CD4-positive, alpha-beta memory T cell (primary cell): ENCODE results near the gene DR1. TPM values are rescaled to one million over a fixed set of nuclear protein-coding genes. Genes with fewer than 3 reads are reported as not detected.

Experiments used
- CTCF ChIA-PET: fragments of 350-600 bp; sonication (Branson Sonifier 250); formaldehyde crosslinking; loops from one replicate; lab custom pipeline; 2021; ENCODE audit warnings: inconsistent platforms; ENCODE audit not compliant: partially characterized antibody; lab: Charles Lee
- POLR2A ChIA-PET: fragments of 350-600 bp; sonication (Branson Sonifier 250); formaldehyde crosslinking; loops from one replicate; lab custom pipeline; 2021; ENCODE audit not compliant: partially characterized antibody; lab: Charles Lee
- DNase-seq, 5 donors: peaks; one replicate each; pipeline versions ENCODE4 v3.0.0 to v3.0.0-alpha.2; 2020 to 2022; ENCODE audit warnings: mixed read lengths in 1 of 5
- H3K27ac ChIP-seq: one replicate; pipeline ENCODE4 v1.7.0; 2013; ENCODE audit warnings: low read depth, low read length
- H3K27me3 ChIP-seq: 2 replicates; pipeline ENCODE4 v1.7.0; 2013; ENCODE audit warnings: mild to moderate bottlenecking, low read length, moderate library complexity; ENCODE audit not compliant: insufficient read depth
- H3K36me3 ChIP-seq: 2 replicates; pipeline ENCODE4 v1.7.0; 2013; ENCODE audit warnings: mild to moderate bottlenecking, low read length, moderate library complexity; ENCODE audit not compliant: insufficient read depth
- H3K4me1 ChIP-seq: 2 replicates; pipeline ENCODE4 v1.7.0; 2013; ENCODE audit warnings: mild to moderate bottlenecking, low read length, moderate library complexity; ENCODE audit not compliant: insufficient read depth
- H3K4me3 ChIP-seq, 2 donors: one replicate each; pipeline ENCODE4 v1.7.0; 2013; ENCODE audit warnings: low read length in 2 of 2, mild to moderate bottlenecking in 1 of 2
- H3K9me3 ChIP-seq, 2 donors: one replicate each; pipeline ENCODE4 v1.7.0; 2013; ENCODE audit warnings: low read length in 2 of 2, control low read depth in 1 of 2; ENCODE audit not compliant: control insufficient read depth in 1 of 2
- H3K27ac Mint-ChIP-seq, 7 donors: one replicate each; pipeline ENCODE4 v1.8.0; 2020 to 2021; ENCODE audit warnings: mixed read lengths in 7 of 7, mild to moderate bottlenecking in 6 of 7, inconsistent platforms in 3 of 7, moderate library complexity in 3 of 7
- H3K27me3 Mint-ChIP-seq, 2 donors: one replicate each; pipeline ENCODE4 v1.8.0; 2020 to 2021; ENCODE audit warnings: mixed read lengths in 2 of 2
- H3K36me3 Mint-ChIP-seq, 2 donors: one replicate each; pipeline ENCODE4 v1.8.0; 2020 to 2021; ENCODE audit warnings: mixed read lengths in 2 of 2, inconsistent platforms in 1 of 2, mild to moderate bottlenecking in 1 of 2
- H3K4me1 Mint-ChIP-seq, 4 donors: one replicate each; pipeline ENCODE4 v1.8.0; 2020 to 2021; ENCODE audit warnings: mixed read lengths in 4 of 4, mild to moderate bottlenecking in 1 of 4
- H3K4me3 Mint-ChIP-seq, 8 donors: one replicate each; pipeline ENCODE4 v1.8.0; 2020 to 2021; ENCODE audit warnings: mixed read lengths in 8 of 8, mild to moderate bottlenecking in 7 of 8, moderate library complexity in 6 of 8, inconsistent platforms in 3 of 8
- H3K9me3 Mint-ChIP-seq, 8 donors: one replicate each; pipeline ENCODE4 v1.8.0; 2020 to 2021; ENCODE audit warnings: mixed read lengths in 8 of 8, mild to moderate bottlenecking in 5 of 8, inconsistent platforms in 3 of 8, moderate library complexity in 1 of 8
- intact Hi-C: fragments of 100-400 bp; cut with micrococcal nuclease; formaldehyde crosslinking; loops from one replicate; pipeline ENCODE4 v1.15.1; 2023
- polyA plus RNA-seq, 2 donors: library from polyadenylated mRNA; unstranded; fragments of 300-500 nt; fragmentation: Illumina TruSeq; gene quantifications; one replicate each; pipeline ENCODE4 v1.2.3, GENCODE V29; 2021
- total RNA-seq, 2 experiments: library from RNA; stranded (reverse); gene quantifications; one replicate each; pipeline ENCODE4 v1.2.3, GENCODE V29; 2021

Gene DR1
- total and polyA plus RNA-seq, 4 experiments from 2014 or later: 64.0 to 71.9 (median 71.8) TPM

- no peaks in the 10 kb centered on the region for H3K4me1 ChIP-seq
- ChIA-PET CTCF (no interaction called here), POLR2A (no interaction called here)
- no peak overlapping the region for H3K27ac Mint-ChIP-seq
- no peak for DNase-seq
- H3K4me3 Mint-ChIP-seq: no peak overlapping the region
- H3K36me3 ChIP-seq: no peaks in the 10 kb centered on the region
- H3K9me3 Mint-ChIP-seq: no peaks in the 10 kb centered on the region
- intact Hi-C loops: no loop called here
- peaks cover 6 to 21% of the 10 kb centered on the region in 2 donors for H3K36me3 Mint-ChIP-seq
- no peak overlapping the region for H3K27ac ChIP-seq
- no peaks in the 10 kb centered on the region for H3K9me3 ChIP-seq
- no peak overlapping the region for H3K4me3 ChIP-seq
- no peaks in the 10 kb centered on the region for H3K27me3 ChIP-seq
- H3K4me1 Mint-ChIP-seq: peaks cover 0 to 3% (median 0%) of the 10 kb centered on the region in 4 donors
- H3K27me3 Mint-ChIP-seq: no peaks in the 10 kb centered on the region
Observed at GRCh38 chr1:93313026-93313425, 32.7 kb upstream of the DR1 start.

DNA sequence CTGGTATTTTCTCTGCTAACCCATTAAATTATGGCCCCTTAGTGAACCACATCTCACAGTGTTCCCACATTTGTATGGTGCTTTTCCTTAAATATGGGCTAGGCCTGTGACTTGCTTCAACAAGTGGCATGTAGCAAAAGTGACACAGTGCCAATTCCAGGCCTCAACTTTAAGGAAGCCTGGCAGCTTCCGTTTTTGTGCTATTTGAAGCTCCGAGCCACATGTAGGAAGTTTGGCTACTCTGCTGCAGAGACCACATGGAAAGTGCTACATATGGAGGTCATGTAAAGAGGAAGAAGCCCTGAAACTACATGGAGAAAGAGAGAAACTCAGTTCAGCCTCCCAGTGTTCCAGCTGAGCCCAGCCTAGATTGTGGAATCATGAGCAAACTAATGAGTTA, 28.5 kb upstream of the DR1 start:
- intact Hi-C loops: no loop called here
- no peak overlapping the region for H3K27ac Mint-ChIP-seq
- Histone ChIP-seq H3K27ac (no peak overlapping the region), H3K27me3 (no peaks in the 10 kb centered on the region), H3K4me3 (no peak overlapping the region), H3K36me3 (no peaks in the 10 kb centered on the region), H3K4me1 (no peaks in the 10 kb centered on the region), H3K9me3 (no peaks in the 10 kb centered on the region)
- DNase-seq: no peak
- H3K4me1 Mint-ChIP-seq: peaks cover 0 to 5% (median 0%) of the 10 kb centered on the region in 4 donors
- H3K9me3 Mint-ChIP-seq: no peaks in the 10 kb centered on the region
- peaks cover 5 to 13% of the 10 kb centered on the region in 2 donors for H3K36me3 Mint-ChIP-seq
- no peak overlapping the region for H3K4me3 Mint-ChIP-seq
- CTCF ChIA-PET: interaction anchor here (0.6 to 1.2 kb wide), 2 partner anchors 13 to 85 kb away, joined by 3 to 7 read pairs; no protein-coding TSS in a partner anchor
- POLR2A ChIA-PET: no interaction called here
- H3K27me3 Mint-ChIP-seq: no peaks in the 10 kb centered on the region

DNA sequence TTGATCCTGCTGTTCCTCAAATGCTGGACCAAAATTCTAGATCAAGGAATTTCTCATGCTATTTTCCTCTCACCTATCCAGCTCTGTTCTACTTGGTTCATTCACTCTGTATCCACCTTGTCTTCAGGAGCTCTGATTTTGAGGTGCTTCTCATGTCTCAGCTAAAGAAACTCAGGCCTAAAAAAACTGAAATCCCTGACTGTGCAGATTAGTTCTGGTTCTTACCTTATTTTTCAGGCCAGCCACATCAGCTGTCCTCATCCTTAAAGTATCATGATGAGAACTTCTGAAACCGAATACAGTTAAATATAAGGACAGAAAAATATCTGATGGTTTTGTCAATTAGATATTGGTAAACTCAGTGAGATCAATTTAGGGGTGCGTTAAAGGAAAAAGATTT, 27.8 kb upstream of the DR1 start:
- CTCF ChIA-PET: interaction anchor here (0.6 to 1.2 kb wide), 2 partner anchors 13 to 86 kb away, joined by 3 read pairs; no protein-coding TSS in a partner anchor
- POLR2A ChIA-PET: no interaction called here
- intact Hi-C loops: no loop called here
- Mint-ChIP-seq H3K27me3 (no peaks in the 10 kb centered on the region), H3K4me3 (no peak overlapping the region), H3K27ac (peak overlapping the region in 2 of 7 donors; percentile 8 to 38), H3K36me3 (peaks cover 5 to 13% of the 10 kb centered on the region in 2 donors), H3K9me3 (no peaks in the 10 kb centered on the region), H3K4me1 (peaks cover 0 to 5% (median 0%) of the 10 kb centered on the region in 4 donors)
- Histone ChIP-seq H3K9me3 (no peaks in the 10 kb centered on the region), H3K4me1 (no peaks in the 10 kb centered on the region), H3K36me3 (no peaks in the 10 kb centered on the region), H3K27me3 (no peaks in the 10 kb centered on the region), H3K4me3 (no peak overlapping the region), H3K27ac (no peak overlapping the region)
- DNase-seq: no peak

DNA sequence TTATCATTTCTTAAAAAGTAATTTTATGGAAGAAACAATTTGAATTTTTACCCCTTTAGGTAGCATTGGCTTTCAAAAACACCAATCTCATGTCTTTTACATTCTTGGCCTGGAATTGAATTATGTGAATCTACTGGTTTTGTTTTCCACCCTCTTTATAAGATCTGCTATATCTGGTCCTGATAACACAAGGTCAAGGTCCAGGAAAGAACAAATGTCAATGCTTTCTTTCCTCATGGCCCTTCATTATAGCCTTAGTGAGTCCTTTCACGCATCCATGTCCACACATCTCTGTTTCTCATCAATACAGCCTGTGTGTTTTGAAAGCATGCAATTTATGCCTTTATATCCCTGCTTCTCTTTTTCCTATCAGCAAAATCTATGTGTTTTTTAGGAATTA, 24.0 kb upstream of the DR1 start:
- CTCF ChIA-PET: interaction anchor here (3.0 kb wide), 1 partner anchor 17 kb away, joined by 15 read pairs; no protein-coding TSS in a partner anchor
- no peaks in the 10 kb centered on the region for H3K9me3 ChIP-seq
- POLR2A ChIA-PET: no interaction called here
- H3K4me1 ChIP-seq: no peaks in the 10 kb centered on the region
- H3K9me3 Mint-ChIP-seq: no peaks in the 10 kb centered on the region
- H3K36me3 ChIP-seq: no peaks in the 10 kb centered on the region
- H3K4me1 Mint-ChIP-seq: peaks cover 0 to 3% (median 0%) of the 10 kb centered on the region in 4 donors
- no peak overlapping the region for H3K27ac Mint-ChIP-seq
- no peaks in the 10 kb centered on the region for H3K27me3 ChIP-seq
- no peak overlapping the region for H3K27ac ChIP-seq
- H3K36me3 Mint-ChIP-seq: peaks cover 0 to 11% of the 10 kb centered on the region in 2 donors
- no peak overlapping the region for H3K4me3 Mint-ChIP-seq
- intact Hi-C loops: no loop called here
- DNase-seq: no peak
- no peaks in the 10 kb centered on the region for H3K27me3 Mint-ChIP-seq
- H3K4me3 ChIP-seq: no peak overlapping the region

DNA sequence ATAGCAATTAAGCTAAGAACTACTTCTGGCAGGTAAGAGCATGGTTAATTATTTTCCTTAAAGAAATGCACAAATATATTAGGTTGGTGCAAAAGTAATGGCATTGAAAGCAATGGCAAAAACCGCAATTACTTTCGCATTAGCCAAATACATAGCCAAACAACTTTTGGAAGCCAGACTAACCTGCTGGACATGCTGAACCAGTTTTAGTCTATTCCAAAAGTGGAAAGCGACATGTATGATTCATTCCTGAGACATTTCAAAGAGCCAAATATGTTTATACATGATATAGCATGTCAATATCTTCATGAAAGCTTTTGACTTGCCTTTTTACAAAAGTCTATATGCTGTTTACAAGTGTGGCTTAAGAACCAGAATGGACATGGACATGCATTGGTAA, 23.4 kb upstream of the DR1 start:
- Histone ChIP-seq H3K36me3 (no peaks in the 10 kb centered on the region), H3K27me3 (no peaks in the 10 kb centered on the region), H3K4me3 (no peak overlapping the region), H3K9me3 (no peaks in the 10 kb centered on the region), H3K27ac (no peak overlapping the region), H3K4me1 (no peaks in the 10 kb centered on the region)
- peaks cover 0 to 3% (median 0%) of the 10 kb centered on the region in 4 donors for H3K4me1 Mint-ChIP-seq
- ChIA-PET POLR2A (no interaction called here), CTCF (interaction anchor here (0.8 to 3.0 kb wide), 3 partner anchors 11 to 242 kb away, joined by 3 to 15 read pairs (median 3); no protein-coding TSS in a partner anchor)
- intact Hi-C loops: no loop called here
- H3K4me3 Mint-ChIP-seq: no peak overlapping the region
- no peak for DNase-seq
- H3K27ac Mint-ChIP-seq: no peak overlapping the region
- H3K9me3 Mint-ChIP-seq: no peaks in the 10 kb centered on the region
- H3K36me3 Mint-ChIP-seq: peaks cover 0 to 11% of the 10 kb centered on the region in 2 donors
- no peaks in the 10 kb centered on the region for H3K27me3 Mint-ChIP-seq

DNA sequence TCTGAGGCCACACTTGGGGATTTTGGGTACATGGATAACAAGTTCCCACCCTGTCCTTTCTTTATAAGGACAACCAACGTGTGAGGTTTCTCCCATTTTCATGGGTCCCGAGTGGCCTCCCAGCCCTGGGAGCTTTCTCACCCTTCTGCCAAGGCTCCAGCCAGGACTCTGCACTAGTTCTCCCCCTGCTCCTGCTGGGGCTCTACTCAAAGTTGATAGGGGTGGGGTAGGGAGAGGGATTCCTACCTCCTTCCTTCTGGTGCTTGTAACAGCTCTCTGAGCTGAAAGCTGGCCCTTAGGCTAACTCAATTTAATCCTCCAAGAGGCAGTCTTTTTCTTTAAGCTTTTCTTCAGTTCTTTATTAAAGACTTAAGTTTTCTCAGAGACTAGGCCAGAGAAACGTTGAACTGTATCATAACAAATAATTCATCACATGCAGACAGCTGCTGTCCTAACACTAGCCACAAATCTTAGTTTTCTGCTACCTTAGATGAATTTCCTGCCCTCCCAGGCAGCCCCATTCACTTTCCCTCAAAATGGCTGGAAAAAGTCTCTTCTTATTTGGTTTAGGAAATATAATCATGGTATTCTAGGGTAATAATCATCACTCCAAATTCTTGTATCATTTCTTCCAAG, 22.4 kb upstream of the DR1 start:
- no peaks in the 10 kb centered on the region for H3K9me3 ChIP-seq
- no peak for DNase-seq
- POLR2A ChIA-PET: no interaction called here
- no peaks in the 10 kb centered on the region for H3K27me3 Mint-ChIP-seq
- no peaks in the 10 kb centered on the region for H3K27me3 ChIP-seq
- intact Hi-C loops: no loop called here
- no peaks in the 10 kb centered on the region for H3K4me1 ChIP-seq
- no peak overlapping the region for H3K27ac Mint-ChIP-seq
- H3K4me3 ChIP-seq: no peak overlapping the region
- peaks cover 0 to under 1% (median 0%) of the 10 kb centered on the region in 4 donors for H3K4me1 Mint-ChIP-seq
- no peaks in the 10 kb centered on the region for H3K9me3 Mint-ChIP-seq
- H3K27ac ChIP-seq: no peak overlapping the region
- H3K4me3 Mint-ChIP-seq: no peak overlapping the region
- no peaks in the 10 kb centered on the region for H3K36me3 ChIP-seq
- peaks cover 0 to 11% of the 10 kb centered on the region in 2 donors for H3K36me3 Mint-ChIP-seq
- CTCF ChIA-PET: interaction anchor here (1.2 to 2.8 kb wide), 2 partner anchors 12 to 19 kb away, joined by 3 to 9 read pairs; no protein-coding TSS in a partner anchor

GRCh38 chr1:93324486-93325464, 20.9 kb upstream of the DR1 start:
- CTCF ChIA-PET: interaction anchor here (2.8 kb wide), 1 partner anchor 20 kb away, joined by 9 read pairs; no protein-coding TSS in a partner anchor
- H3K27ac ChIP-seq: no peak overlapping the region
- H3K4me3 Mint-ChIP-seq: peak overlapping the region in 1 of 8 donors; percentile 23
- H3K36me3 ChIP-seq: no peaks in the 10 kb centered on the region
- H3K36me3 Mint-ChIP-seq: peaks cover 0 to 11% of the 10 kb centered on the region in 2 donors
- POLR2A ChIA-PET: no interaction called here
- H3K27me3 Mint-ChIP-seq: no peaks in the 10 kb centered on the region
- DNase-seq: no peak
- peak overlapping the region in 1 of 7 donors; percentile 33 for H3K27ac Mint-ChIP-seq
- no peaks in the 10 kb centered on the region for H3K27me3 ChIP-seq
- no peaks in the 10 kb centered on the region for H3K9me3 ChIP-seq
- no peaks in the 10 kb centered on the region for H3K9me3 Mint-ChIP-seq
- no peaks in the 10 kb centered on the region for H3K4me1 ChIP-seq
- intact Hi-C loops: no loop called here
- H3K4me3 ChIP-seq: no peak overlapping the region
- H3K4me1 Mint-ChIP-seq: no peaks in the 10 kb centered on the region
